Endothelial cell of umbilical vein (primary cell): ENCODE results near the gene CKLF. TPM values are rescaled to one million over a fixed set of nuclear protein-coding genes. Genes with fewer than 3 reads are reported as not detected.

Source experiments
- BruUV-seq: library from RNA; stranded (reverse); fragments of 400-500 nt; replicated peaks from 2 replicates; lab custom pipeline; 2021; lab: Mats Ljungman, UMichigan
- CTCF ChIA-PET: fragments of 300-600, 350-600 bp; sonication (Branson Sonifier 250); formaldehyde crosslinking; loops from one replicate; lab custom pipeline; 2021; ENCODE audit warnings: antibody characterized with exemption, inconsistent platforms; lab: Charles Lee
- POLR2A ChIA-PET: fragments of 300-600, 350-600 bp; sonication (Branson Sonifier 250); formaldehyde crosslinking; loops from one replicate; lab custom pipeline; 2021; ENCODE audit warnings: antibody characterized with exemption, inconsistent platforms; lab: Charles Lee
- DNase-seq: peaks from one replicate; pipeline ENCODE4 v3.0.0-alpha.2; 2011; ENCODE audit warnings: low read depth, low spot score
- FAIRE-seq: peaks from 2 replicates; lab custom pipeline; 2011; peaks lifted over from hg19 to GRCh38; lab: Jason Lieb, UNC
- H2AFZ ChIP-seq: 2 replicates; pipeline ENCODE4 v1.6.0; 2012; ENCODE audit warnings: low read depth, low read length, control low read depth, inconsistent platforms
- H3K27ac ChIP-seq: 2 replicates; pipeline ENCODE4 v1.5.1; 2011; ENCODE audit warnings: low read depth, mild to moderate bottlenecking, control low read depth, low read length, moderate library complexity; ENCODE audit not compliant: insufficient read depth
- H3K27me3 ChIP-seq, 2 experiments: 2 replicates each; pipeline versions ENCODE4 v1.6.0 to v1.6.1; 2011; ENCODE audit warnings: low read length in 2 of 2, mixed read lengths in 1 of 2; ENCODE audit not compliant: control insufficient read depth in 2 of 2, insufficient read depth in 2 of 2
- H3K36me3 ChIP-seq, 2 experiments: 2 replicates in 1 of 2; 3 replicates in 1 of 2; pipeline ENCODE4 v1.5.1; 2011; ENCODE audit warnings: low read length in 2 of 2, mild to moderate bottlenecking in 1 of 2, moderate library complexity in 1 of 2; ENCODE audit not compliant: control insufficient read depth in 2 of 2, insufficient read depth in 2 of 2; ENCODE audit errors: extremely low read depth in 1 of 2
- H3K4me1 ChIP-seq: 3 replicates; pipeline ENCODE4 v1.5.1; 2011; ENCODE audit warnings: mild to moderate bottlenecking, low read length; ENCODE audit not compliant: control insufficient read depth, insufficient read depth; ENCODE audit errors: extremely low read depth
- H3K4me2 ChIP-seq: 2 replicates; pipeline ENCODE4 v1.6.1; 2011; ENCODE audit warnings: low read length, control low read depth, mixed read lengths; ENCODE audit not compliant: insufficient read depth
- H3K4me3 ChIP-seq, 3 experiments: fragments of 200-600 bp in 1 of 3; sonication (generic), shearing (Covaris generic) in 1 of 3; replicated peaks in 1 of 3; 2 replicates each; pipeline ENCODE4 v1.5.1; 2011 to 2016; ENCODE audit warnings: control low read depth in 3 of 3, low read length in 3 of 3, mild to moderate bottlenecking in 2 of 3, inconsistent platforms in 1 of 3, low read depth in 1 of 3, moderate library complexity in 1 of 3; ENCODE audit not compliant: insufficient read depth in 1 of 3
- H3K79me2 ChIP-seq: 2 replicates; pipeline ENCODE4 v1.6.0; 2012; ENCODE audit warnings: low read length, inconsistent platforms; ENCODE audit not compliant: control insufficient read depth, insufficient read depth
- H3K9ac ChIP-seq: replicated peaks from 2 replicates; pipeline ENCODE3; 2011; ENCODE audit warnings: low read length, control low read depth; ENCODE audit not compliant: insufficient read depth; ENCODE audit errors: extremely low read depth
- H3K9me1 ChIP-seq: replicated peaks from 3 replicates; pipeline ENCODE4 v1.6.0; 2011; ENCODE audit warnings: mild to moderate bottlenecking, low read length; ENCODE audit not compliant: control insufficient read depth, insufficient read depth; ENCODE audit errors: extremely low read depth
- H3K9me3 ChIP-seq: replicated peaks from 2 replicates; pipeline ENCODE4 v1.5.1; 2012; ENCODE audit warnings: low read length, inconsistent platforms; ENCODE audit not compliant: control insufficient read depth, insufficient read depth
- H4K20me1 ChIP-seq: replicated peaks from 2 replicates; pipeline ENCODE3; 2011; ENCODE audit warnings: mild to moderate bottlenecking, low read length; ENCODE audit not compliant: control insufficient read depth, insufficient read depth; ENCODE audit errors: extremely low read depth
- CTCF ChIP-seq, 2 donors: IDR thresholded peaks; 1 replicate in 1 of 2; 2 replicates in 1 of 2; pipeline ENCODE4 v1.5.1; 2011; ENCODE audit warnings: low read length in 2 of 2, mild to moderate bottlenecking in 2 of 2, moderate library complexity in 2 of 2, control low read depth in 1 of 2, inconsistent platforms in 1 of 2, low read depth in 1 of 2; ENCODE audit not compliant: insufficient read depth in 1 of 2; ENCODE audit errors: extremely low read depth in 1 of 2
- EZH2 ChIP-seq: IDR thresholded peaks from 2 replicates; pipeline ENCODE4 v1.6.1; 2012; ENCODE audit warnings: borderline replicate concordance, low read depth, mild to moderate bottlenecking, moderate library complexity, low read length, inconsistent platforms; ENCODE audit not compliant: severe bottlenecking
- FOS ChIP-seq: IDR thresholded peaks from 2 replicates; pipeline ENCODE4 v1.6.1; 2011; ENCODE audit warnings: mild to moderate bottlenecking, low read length, moderate library complexity, borderline replicate concordance; ENCODE audit not compliant: insufficient read depth
- GATA2 ChIP-seq: IDR thresholded peaks from 2 replicates; pipeline ENCODE4 v1.7.0; 2011; ENCODE audit warnings: low read depth, mild to moderate bottlenecking, moderate library complexity, mixed read lengths, low read length; ENCODE audit not compliant: insufficient read length, insufficient read depth
- JUN ChIP-seq: IDR thresholded peaks from 2 replicates; pipeline ENCODE4 v1.6.1; 2011; ENCODE audit warnings: borderline replicate concordance, low read depth; ENCODE audit not compliant: insufficient read length, insufficient read depth
- MYC ChIP-seq: IDR thresholded peaks from one replicate; pipeline ENCODE4 v1.6.1; 2011; ENCODE audit warnings: mild to moderate bottlenecking, low read depth, low read length
- POLR2A ChIP-seq: IDR thresholded peaks from 2 replicates; pipeline ENCODE4 v1.6.1; 2012; ENCODE audit warnings: low read depth, mild to moderate bottlenecking, control low read depth, low read length
- POLR2AphosphoS5 ChIP-seq: IDR thresholded peaks from 2 replicates; pipeline ENCODE4 v1.6.1; 2012; ENCODE audit warnings: low read depth, mild to moderate bottlenecking, control low read depth, low read length, moderate library complexity; ENCODE audit not compliant: insufficient read depth
- dilution Hi-C: fragments of 300-500 bp; cut with MboI; formaldehyde crosslinking; loops from one replicate; pipeline ENCODE4 v1.15.0; 2019; ENCODE audit warnings: low sequenced_read_pairs; ENCODE audit not compliant: extremely low pct_ligation_motif_present
- intact Hi-C: fragments of 100-400 bp; cut with micrococcal nuclease; formaldehyde crosslinking; loops from one replicate; pipeline ENCODE4 v1.10.0; 2022
- polyA plus RNA-seq, 4 experiments: library from polyadenylated mRNA; depleted of rRNA in 3 of 4; stranded (reverse) in 3 of 4; unstranded in 1 of 4; fragments of >200 nt; gene quantifications; 2 replicates each; pipeline versions ENCODE4 v1.2.1 to v1.2.3, GENCODE V29; 2011 to 2012; ENCODE audit warnings: missing spikeins in 1 of 4
- total RNA-seq: library from RNA; stranded (reverse); gene quantifications from 2 replicates; pipeline ENCODE4 v1.2.3, GENCODE V29; 2021
- TF ChIP-seq, protein P1 (sequence below): IDR thresholded peaks from 2 replicates; pipeline ENCODE4 v1.6.1; 2011; ENCODE audit not compliant: insufficient read depth, insufficient read length

CKLF gene
- total and polyA plus RNA-seq, 2 donors (not counting 3 experiments of a cell fraction or from before 2014, with no cell fraction given), result 80.0 to 209 TPM

DNA sequence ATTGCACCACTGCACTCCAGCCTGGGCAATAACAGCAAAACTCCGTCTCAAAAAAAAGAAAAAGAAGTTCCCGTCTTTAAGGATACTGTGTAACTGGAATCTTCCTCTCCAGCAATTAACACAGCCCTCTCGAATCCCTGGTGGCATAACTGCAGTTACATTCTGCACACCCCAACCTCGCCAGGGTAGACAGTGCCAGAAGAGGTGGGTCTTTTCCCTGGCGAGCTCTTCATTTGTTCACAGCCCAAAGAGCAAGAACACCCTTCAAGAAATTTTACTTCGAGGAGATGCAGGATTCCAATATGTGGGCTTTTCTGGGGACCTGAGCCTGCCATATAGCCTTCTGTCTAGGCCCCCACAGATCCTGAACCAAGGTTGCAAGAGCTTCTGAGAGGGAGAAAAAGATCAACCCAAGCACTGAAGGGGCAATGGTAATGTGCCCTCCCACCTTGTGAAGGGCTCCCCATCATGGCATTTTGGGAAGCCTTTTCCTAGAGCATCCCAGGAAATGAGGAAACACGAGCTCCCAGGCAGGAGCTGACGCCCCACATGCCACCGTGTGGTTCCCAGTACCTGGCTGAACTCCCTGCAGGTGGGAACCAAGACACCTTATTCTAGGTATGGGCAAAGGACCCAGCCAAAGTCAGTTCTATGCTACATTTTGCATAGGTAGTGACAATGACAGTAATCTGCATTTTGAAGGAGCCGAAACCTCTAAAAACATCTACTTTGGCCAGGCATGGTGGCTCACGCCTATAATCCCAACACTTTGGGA, 29.4 kb upstream of the CKLF start:
- Histone ChIP-seq H3K9me3 (no peaks in the 10 kb centered on the region), H3K27ac (no peak overlapping the region), H3K9me1 (no peaks in the 10 kb centered on the region), H2AFZ (no peak overlapping the region), H3K79me2 (no peaks in the 10 kb centered on the region), H3K27me3 (no peaks in the 10 kb centered on the region), H3K36me3 (peaks cover 0 to 2% of the 10 kb centered on the region in 2 experiments), H3K4me1 (peaks cover 64% of the 10 kb centered on the region), H4K20me1 (no peaks in the 10 kb centered on the region), H3K4me3 (no peak overlapping the region), H3K4me2 (no peak overlapping the region), H3K9ac (no peak overlapping the region)
- CTCF ChIA-PET, result interaction anchor here (1.0 to 1.9 kb wide), 7 partner anchors 10 to 116 kb away, joined by 3 to 8 read pairs (median 4); no protein-coding TSS in a partner anchor
- intact Hi-C loops (no loop called here), dilution Hi-C loops (no loop called here)
- POLR2A ChIA-PET, result no interaction called here
- FAIRE-seq (no peak), DNase-seq (no peak)
- TF ChIP-seq POLR2A (no peak), FOS (no peak), CTCF (IDR thresholded peaks at IDR 0.05; ENCODE audit: extremely low read depth in 1 of 2, insufficient read depth in 1 of 2, low read depth in 1 of 2, low read length in 2 of 2) (no peak), GATA2 (no peak), EZH2 (no peak), POLR2AphosphoS5 (no peak), JUN (no peak), MYC (no peak)
- TF ChIP-seq, protein P1, sequence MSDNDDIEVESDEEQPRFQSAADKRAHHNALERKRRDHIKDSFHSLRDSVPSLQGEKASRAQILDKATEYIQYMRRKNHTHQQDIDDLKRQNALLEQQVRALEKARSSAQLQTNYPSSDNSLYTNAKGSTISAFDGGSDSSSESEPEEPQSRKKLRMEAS, result no peak
- BruUV-seq, result no TSS peak
